Measurements from ENCODE around the gene NR1H2. TPM values are rescaled to one million over a fixed set of nuclear protein-coding genes. Genes with fewer than 3 reads are reported as not detected.

The NR1H2 gene
- total RNA-seq (2022) (38.3 and 40.3 TPM in 2 replicates), Bru-seq, nascent RNA (percentile 61 among the genes with signal in this experiment), BruChase-seq, experiment 1, labeled RNA remaining after a 2-hour chase (percentile 69 among the genes with signal in this experiment), BruChase-seq, experiment 2, labeled RNA remaining after a 6-hour chase (percentile 78 among the genes with signal in this experiment)
- long read RNA-seq, transcript NR1H2-211 (10 exons, 1,830 nt) = minor isoform, 7 of 164 reads
- long read RNA-seq, transcript NR1H2-201 (10 exons, 1,998 nt) = major isoform, 136 of 164 reads
- long read RNA-seq, partial matches to known transcripts = 8 of 164 reads
- long read RNA-seq, other reads (novel, unspliced or antisense) = 9 of 164 reads

DNA sequence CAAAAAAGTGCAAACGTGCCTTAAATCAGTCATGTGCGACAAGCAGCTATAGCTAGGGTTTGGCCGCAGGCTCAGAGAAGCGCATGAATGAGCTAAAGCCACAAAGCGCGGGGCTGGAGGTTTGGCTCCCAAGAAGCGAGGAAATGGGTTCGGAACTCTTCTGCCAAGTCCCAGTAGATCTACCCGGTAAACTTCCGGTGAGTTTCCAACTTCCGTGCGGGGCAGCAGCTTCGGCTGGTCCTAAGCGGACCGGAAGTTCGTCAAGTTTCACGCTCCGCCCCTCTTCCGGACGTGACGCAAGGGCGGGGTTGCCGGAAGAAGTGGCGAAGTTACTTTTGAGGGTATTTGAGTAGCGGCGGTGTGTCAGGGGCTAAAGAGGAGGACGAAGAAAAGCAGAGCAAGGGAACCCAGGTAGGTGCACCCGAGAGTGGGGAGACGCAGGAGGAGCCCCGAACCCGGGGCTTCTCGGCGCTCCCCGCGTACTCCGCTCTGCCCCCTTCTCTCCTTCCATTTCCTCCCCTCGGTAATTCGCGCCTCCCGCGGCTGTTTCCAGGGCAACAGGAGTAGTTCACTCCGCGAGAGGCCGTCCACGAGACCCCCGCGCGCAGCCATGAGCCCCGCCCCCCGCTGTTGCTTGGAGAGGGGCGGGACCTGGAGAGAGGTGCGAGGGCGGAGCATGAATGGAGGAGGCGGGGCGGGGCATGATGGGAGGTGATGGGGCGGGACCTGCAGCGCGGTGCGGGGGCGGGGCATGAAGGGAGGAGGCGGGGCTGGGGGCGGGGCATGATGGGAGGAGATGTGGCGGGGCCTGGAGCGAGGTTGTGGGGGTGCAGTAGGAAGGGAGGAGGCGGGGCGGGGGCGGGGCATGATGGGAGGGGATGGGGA is at the start of gene NR1H2:
Gene NR1H2, plus strand, starts transcription at position 292 of the 885 bp plus-strand sequence. CDS start 1,149 bp downstream, outside the sequence.
- Mint-ChIP-seq H3K27me3 (ENCODE audit: insufficient read depth, unreplicated experiment) (no peaks in the 10 kb centered on the region), H3K4me1 (ENCODE audit: low read depth, unreplicated experiment) (no peaks in the 10 kb centered on the region), H3K27ac (ENCODE audit: unreplicated experiment) (peak within 1 kb of the TSS; percentile 100), H3K4me3 (ENCODE audit: unreplicated experiment) (peak within 1 kb of the TSS; percentile 99), H3K36me3 (ENCODE audit: insufficient read depth, unreplicated experiment) (peaks cover 37% of the 10 kb centered on the region), H3K9me3 (ENCODE audit: unreplicated experiment) (no peaks in the 10 kb centered on the region)
- ChIA-PET CTCF (interaction anchor here (0.5 to 1.5 kb wide), 3 partner anchors 31 to 84 kb away, joined by 3 to 13 read pairs (median 7); no protein-coding TSS in a partner anchor), POLR2A (interaction anchor here (0.7 to 1.5 kb wide), 4 partner anchors 8 to 85 kb away, joined by 4 to 10 read pairs (median 7); partner anchors contain the start of gene KCNC3)
- TSS peak; percentile 83 for BruUV-seq (replicated peaks)
- intact Hi-C loops (cut with micrococcal nuclease; ENCODE audit: unreplicated experiment) = loop anchor here (1.0 to 2.0 kb wide), 3 partner anchors 8 to 84 kb away; partner anchors contain the start of gene POLD1
- no peaks in the 10 kb centered on the region for H3K4me1 ChIP-seq
- no peaks in the 10 kb centered on the region for H3K9me3 ChIP-seq
- peak; percentile 95 to 96 for DNase-seq
- H3K27me3 ChIP-seq (replicated peaks; ENCODE audit: control insufficient read depth, insufficient read depth, low read length) = no peaks in the 10 kb centered on the region
- peak within 1 kb of the TSS; percentile 72 for H3K4me3 ChIP-seq (ENCODE audit: low read depth, low read length)
- peaks cover 9% of the 10 kb centered on the region for H3K36me3 ChIP-seq (ENCODE audit: control insufficient read depth, insufficient read depth, low read length)
- TF ChIP-seq, protein P1, sequence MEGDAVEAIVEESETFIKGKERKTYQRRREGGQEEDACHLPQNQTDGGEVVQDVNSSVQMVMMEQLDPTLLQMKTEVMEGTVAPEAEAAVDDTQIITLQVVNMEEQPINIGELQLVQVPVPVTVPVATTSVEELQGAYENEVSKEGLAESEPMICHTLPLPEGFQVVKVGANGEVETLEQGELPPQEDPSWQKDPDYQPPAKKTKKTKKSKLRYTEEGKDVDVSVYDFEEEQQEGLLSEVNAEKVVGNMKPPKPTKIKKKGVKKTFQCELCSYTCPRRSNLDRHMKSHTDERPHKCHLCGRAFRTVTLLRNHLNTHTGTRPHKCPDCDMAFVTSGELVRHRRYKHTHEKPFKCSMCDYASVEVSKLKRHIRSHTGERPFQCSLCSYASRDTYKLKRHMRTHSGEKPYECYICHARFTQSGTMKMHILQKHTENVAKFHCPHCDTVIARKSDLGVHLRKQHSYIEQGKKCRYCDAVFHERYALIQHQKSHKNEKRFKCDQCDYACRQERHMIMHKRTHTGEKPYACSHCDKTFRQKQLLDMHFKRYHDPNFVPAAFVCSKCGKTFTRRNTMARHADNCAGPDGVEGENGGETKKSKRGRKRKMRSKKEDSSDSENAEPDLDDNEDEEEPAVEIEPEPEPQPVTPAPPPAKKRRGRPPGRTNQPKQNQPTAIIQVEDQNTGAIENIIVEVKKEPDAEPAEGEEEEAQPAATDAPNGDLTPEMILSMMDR (IDR thresholded peaks at IDR 0.05; ENCODE audit: insufficient read depth in 1 of 2, low read depth in 1 of 2, low read length in 1 of 2, severe bottlenecking in 1 of 2, unreplicated experiment in 1 of 2) = no peak

DNA sequence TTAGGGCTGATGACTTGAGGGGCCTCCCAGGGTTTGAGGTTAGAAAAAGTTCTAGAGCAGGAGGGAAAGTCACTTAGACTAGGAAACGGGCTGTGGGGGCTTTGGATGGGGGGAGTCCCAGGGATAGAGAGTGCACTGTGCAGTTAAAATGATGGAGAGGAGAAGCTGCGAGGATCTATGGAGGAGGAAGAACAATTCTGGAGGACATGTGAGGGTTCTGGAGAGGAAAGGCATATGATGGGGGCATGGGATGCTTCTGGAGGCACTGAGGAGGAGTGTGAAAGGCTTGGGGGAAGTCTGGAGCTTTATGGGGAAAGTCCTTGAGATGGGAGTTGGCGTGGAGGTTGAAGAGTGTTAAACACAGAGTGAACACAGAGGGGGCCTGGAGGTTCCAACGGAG is 49.2 kb upstream of the NR1H2 start:
- DNase-seq = no peak
- H3K4me1 Mint-ChIP-seq (ENCODE audit: low read depth, unreplicated experiment) = peaks cover 44% of the 10 kb centered on the region
- Histone ChIP-seq H3K4me1 (peaks cover 34% of the 10 kb centered on the region), H3K9me3 (no peaks in the 10 kb centered on the region), H3K27me3 (replicated peaks; ENCODE audit: control insufficient read depth, insufficient read depth, low read length) (no peaks in the 10 kb centered on the region), H3K36me3 (ENCODE audit: control insufficient read depth, insufficient read depth, low read length) (no peaks in the 10 kb centered on the region), H3K4me3 (ENCODE audit: low read depth, low read length) (no peak overlapping the region)
- H3K9me3 Mint-ChIP-seq (ENCODE audit: unreplicated experiment) = peaks cover 16% of the 10 kb centered on the region
- peaks cover 65% of the 10 kb centered on the region for H3K36me3 Mint-ChIP-seq (ENCODE audit: insufficient read depth, unreplicated experiment)
- H3K27ac Mint-ChIP-seq (ENCODE audit: unreplicated experiment) = peak overlapping the region; percentile 70
- ChIA-PET POLR2A (no interaction called here), CTCF (interaction anchor here (0.7 kb wide), 1 partner anchor 141 kb away, joined by 12 read pairs; no protein-coding TSS in a partner anchor)
- peaks cover 10% of the 10 kb centered on the region for H3K27me3 Mint-ChIP-seq (ENCODE audit: insufficient read depth, unreplicated experiment)
- TSS peak; percentile 22 for BruUV-seq (replicated peaks)
- TF ChIP-seq, protein P1 (IDR thresholded peaks at IDR 0.05; ENCODE audit: insufficient read depth in 1 of 2, low read depth in 1 of 2, low read length in 1 of 2, severe bottlenecking in 1 of 2, unreplicated experiment in 1 of 2) = no peak
- H3K4me3 Mint-ChIP-seq (ENCODE audit: unreplicated experiment) = peak overlapping the region; percentile 74
- intact Hi-C loops (cut with micrococcal nuclease; ENCODE audit: unreplicated experiment) = no loop called here

Measured in Caco-2 (cell line).